KOPT-K1 (cell line): ENCODE measurements around the gene SLX4.

Experiments used
- H3K27ac ChIP-seq: fragments of 200-600 bp; sonication (generic); 2 replicates; pipeline ENCODE4 v1.5.1; 2016; ENCODE audit warnings: antibody characterized with exemption, mild to moderate bottlenecking, low read depth, low read length; ENCODE audit not compliant: poor library complexity, severe bottlenecking
- H3K36me3 ChIP-seq: fragments of 200-600 bp; sonication (generic); 2 replicates; pipeline ENCODE4 v1.5.1; 2017; ENCODE audit warnings: antibody characterized with exemption, mild to moderate bottlenecking, low read length, moderate library complexity; ENCODE audit not compliant: insufficient read depth
- H3K9me3 ChIP-seq: fragments of 200-600 bp; sonication (generic); 2 replicates; pipeline ENCODE4 v1.5.1; 2017; ENCODE audit warnings: antibody characterized with exemption, low read length, mild to moderate bottlenecking; ENCODE audit not compliant: insufficient read depth, poor library complexity, severe bottlenecking

Gene SLX4

DNA sequence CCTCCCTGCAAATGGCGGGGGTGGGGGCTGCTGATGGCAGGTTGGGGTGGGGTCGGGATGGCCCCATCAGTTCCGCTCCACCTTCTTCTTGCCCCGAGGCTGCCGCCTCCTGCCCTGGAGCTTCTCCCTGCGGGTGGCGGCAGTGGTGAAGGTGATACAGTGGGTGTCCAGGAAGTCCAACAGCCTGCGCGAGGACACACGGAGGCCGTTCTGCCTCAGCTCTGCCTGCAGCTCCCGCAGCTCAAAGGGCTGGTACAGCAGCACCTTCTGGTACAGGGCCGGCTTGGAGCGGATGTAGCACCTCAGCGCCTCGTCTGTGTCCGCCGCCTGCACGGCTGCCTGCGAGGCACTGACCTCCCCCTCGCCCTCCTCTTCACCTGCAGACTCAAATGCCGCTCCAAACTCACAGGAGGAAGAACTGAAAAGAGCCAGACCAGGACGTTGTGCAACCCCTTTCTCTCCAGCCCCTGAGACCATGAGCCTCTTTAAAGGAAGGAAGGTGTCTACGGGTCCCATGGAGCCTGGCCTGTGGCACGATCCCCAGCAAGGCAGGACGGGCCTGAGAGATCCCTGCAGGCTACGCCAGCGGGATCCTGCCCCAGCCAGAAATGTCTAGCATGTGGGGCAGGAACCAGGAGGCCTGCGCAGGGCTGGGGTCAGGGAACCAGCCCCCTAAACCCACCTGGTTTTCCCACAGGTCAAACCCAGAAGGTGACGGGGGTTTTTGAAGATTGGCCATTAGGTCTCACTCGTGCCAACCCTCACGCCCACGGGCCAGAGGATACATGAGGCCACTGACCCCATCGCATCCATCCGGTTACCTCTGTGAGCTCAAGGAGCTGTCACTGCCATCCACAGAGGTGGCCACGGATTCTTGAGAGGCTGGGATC, 28.9 kb downstream of the SLX4 start:
- H3K27ac ChIP-seq, result no peak overlapping the region
- H3K36me3 ChIP-seq, result peaks cover 36% of the 10 kb centered on the region
- no peaks in the 10 kb centered on the region for H3K9me3 ChIP-seq

- Histone ChIP-seq H3K36me3 (peaks cover 29% of the 10 kb centered on the region), H3K9me3 (no peaks in the 10 kb centered on the region), H3K27ac (no peak overlapping the region)
Measured at GRCh38 chr16:3581392-3581791, 30.0 kb downstream of the SLX4 start.

- H3K9me3 ChIP-seq, result no peaks in the 10 kb centered on the region
- no peak overlapping the region for H3K27ac ChIP-seq
- H3K36me3 ChIP-seq, result peaks cover 29% of the 10 kb centered on the region
Measured at GRCh38 chr16:3580686-3581085, 30.7 kb downstream of the SLX4 start.

DNA sequence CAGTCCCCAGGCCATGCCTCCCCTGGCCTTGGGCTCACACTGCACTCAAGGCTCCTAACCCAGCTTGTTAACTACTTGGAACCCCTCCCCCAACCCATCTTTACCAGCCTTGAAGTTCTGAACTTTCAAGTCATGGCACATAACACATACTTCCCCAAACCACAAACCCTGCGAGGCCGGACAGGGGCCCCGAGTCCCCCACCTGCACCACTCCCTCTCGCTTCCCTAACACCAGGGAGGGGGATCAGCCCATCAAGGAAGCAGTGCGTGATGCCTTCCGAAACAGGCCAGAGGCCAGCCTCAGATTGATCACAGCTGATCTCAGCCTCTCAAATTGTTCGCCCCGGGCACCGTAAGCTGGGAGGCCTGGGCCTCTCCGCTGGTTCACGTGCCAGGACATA, 31.2 kb downstream of the SLX4 start:
- H3K36me3 ChIP-seq, result peaks cover 29% of the 10 kb centered on the region
- peak overlapping the region; percentile 30 for H3K27ac ChIP-seq
- H3K9me3 ChIP-seq, result no peaks in the 10 kb centered on the region

DNA sequence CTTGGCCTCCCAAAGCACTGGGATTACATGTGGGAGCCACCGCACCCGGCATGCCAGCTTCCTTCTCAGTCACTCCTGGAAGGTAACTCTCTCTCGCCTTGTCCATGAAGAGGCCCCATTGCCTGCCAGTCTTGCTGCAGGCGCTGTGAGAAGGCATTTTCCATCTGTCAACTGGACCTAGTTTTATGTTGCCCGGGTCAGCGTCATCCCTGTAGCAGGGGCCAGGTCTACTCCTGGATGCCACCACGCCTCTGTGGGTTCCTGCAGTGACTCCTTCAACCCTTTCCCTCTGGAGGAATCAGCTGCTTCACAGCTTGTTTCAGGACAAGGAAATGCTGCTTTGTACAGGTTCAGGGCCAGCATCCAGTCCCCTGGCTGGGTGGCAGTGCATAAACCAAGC, 31.6 kb downstream of the SLX4 start:
- peak overlapping the region; percentile 30 for H3K27ac ChIP-seq

GRCh38 chr16:3578610-3579551, 32.5 kb downstream of the SLX4 start:
- H3K36me3 ChIP-seq, result peaks cover 21% of the 10 kb centered on the region
- H3K9me3 ChIP-seq, result no peaks in the 10 kb centered on the region
- H3K27ac ChIP-seq, result peak overlapping the region; percentile 87

More for the DNA sequence above, 31.6 kb downstream of the SLX4 start:
- H3K9me3 ChIP-seq, result no peaks in the 10 kb centered on the region
- peaks cover 29% of the 10 kb centered on the region for H3K36me3 ChIP-seq

GRCh38 chr16:3578121-3578520, 33.3 kb downstream of the SLX4 start:
- peaks cover 14% of the 10 kb centered on the region for H3K36me3 ChIP-seq
- H3K9me3 ChIP-seq, result no peaks in the 10 kb centered on the region
- H3K27ac ChIP-seq, result peak overlapping the region; percentile 87

GRCh38 chr16:3577302-3577752, 34.1 kb downstream of the SLX4 start, which contains the start of gene NLRC3:
Gene NLRC3 (minus strand): TSS chr16:3577403. CDS start chr16:3565036, 12,367 bp downstream.
- H3K27ac ChIP-seq, result peak within 1 kb of the TSS; percentile 87
- 0 out of 2 replicates have a peak, but pooled peaks cover 7% of the 10 kb centered on the region for H3K36me3 ChIP-seq
- no peaks in the 10 kb centered on the region for H3K9me3 ChIP-seq

DNA sequence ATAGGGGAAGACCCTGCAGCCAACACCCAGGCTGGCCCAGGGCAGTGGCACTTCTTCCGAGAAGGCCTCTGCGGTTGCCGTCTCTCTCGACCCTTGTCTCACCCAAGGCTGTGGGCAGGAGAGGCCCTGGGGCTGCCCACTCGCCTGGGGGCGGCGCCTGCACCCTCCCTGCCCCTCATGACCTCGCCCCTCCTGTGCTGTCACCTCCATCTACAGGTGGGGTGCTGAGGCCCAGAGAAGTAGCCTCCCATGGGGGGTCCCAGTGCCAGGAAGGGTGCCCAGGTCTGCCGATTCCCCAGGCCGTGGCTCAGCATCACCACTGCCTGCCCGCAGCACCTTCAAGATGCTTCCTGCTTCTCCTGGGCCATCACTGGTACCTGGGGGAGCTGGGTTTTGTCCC, 35.2 kb downstream of the SLX4 start:
- Histone ChIP-seq H3K9me3 (peaks cover 2% of the 10 kb centered on the region), H3K27ac (peak overlapping the region; percentile 87), H3K36me3 (peaks cover 7% of the 10 kb centered on the region; the same call in 1 of the 2 replicates)

DNA sequence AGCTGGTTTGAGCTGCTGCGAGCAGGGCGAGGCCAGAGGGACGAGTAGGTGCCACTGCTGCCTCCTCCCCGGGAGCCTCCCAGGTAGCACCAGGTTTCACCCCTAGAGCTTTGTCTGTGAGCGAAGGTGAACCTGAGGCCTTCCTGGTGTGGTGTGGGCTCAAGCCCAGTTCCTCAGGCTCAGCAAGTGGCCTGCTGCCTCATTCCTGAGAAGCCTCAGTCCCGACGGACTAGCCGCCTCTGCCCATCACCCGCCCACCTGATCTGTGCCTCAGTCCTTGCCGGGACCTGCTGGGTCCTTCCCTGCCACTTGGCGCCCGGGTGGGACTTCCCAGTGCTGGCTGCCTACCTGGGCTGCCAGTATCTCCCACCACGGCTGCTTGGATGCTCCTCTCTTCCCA, 35.9 kb downstream of the SLX4 start:
- H3K27ac ChIP-seq, result peak overlapping the region; percentile 87

GRCh38 chr16:3574195-3574594, 37.2 kb downstream of the SLX4 start:
- Histone ChIP-seq H3K9me3 (peaks cover 12% of the 10 kb centered on the region), H3K27ac (no peak overlapping the region), H3K36me3 (peaks cover 12% of the 10 kb centered on the region; the same call in 1 of the 2 replicates)

More for the DNA sequence above, 35.9 kb downstream of the SLX4 start:
- Histone ChIP-seq H3K36me3 (peaks cover 8% of the 10 kb centered on the region; the same call in 1 of the 2 replicates), H3K9me3 (peaks cover 9% of the 10 kb centered on the region)

- no peak overlapping the region for H3K27ac ChIP-seq
- peaks cover 12% of the 10 kb centered on the region; the same call in 1 of the 2 replicates for H3K36me3 ChIP-seq
- peaks cover 12% of the 10 kb centered on the region for H3K9me3 ChIP-seq
Measured at GRCh38 chr16:3573146-3573815, 38.1 kb downstream of the SLX4 start.

DNA sequence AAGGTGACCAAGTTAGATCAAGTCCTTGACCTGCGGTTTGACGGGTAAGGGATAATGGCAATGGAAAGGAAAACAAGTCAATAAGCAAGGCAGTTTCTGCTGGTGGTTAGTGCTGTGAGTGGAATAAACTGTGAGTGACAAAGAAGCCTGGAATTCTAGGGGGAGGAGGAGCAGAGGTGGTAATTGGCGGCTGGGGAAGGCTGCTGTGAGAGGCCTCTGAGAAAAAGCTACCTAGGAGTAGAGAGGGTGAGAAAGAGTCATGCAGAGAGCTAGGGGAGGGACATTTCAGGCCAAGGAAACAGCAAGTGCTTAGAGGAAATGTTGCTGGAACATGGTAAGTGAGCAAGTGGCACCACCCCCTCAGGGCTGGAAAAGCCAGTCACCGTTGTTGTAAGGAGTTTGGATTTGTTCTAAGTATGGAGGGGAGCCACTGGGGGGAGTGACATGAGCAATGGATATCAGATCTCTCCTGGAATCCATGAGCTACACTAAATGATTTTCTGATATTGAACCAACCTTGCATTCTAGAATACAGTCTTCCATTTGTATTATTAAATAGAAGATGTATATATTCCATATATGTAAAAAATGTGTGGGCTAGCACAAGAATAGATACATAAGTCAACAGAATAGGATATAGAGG, 40.9 kb downstream of the SLX4 start:
- H3K27ac ChIP-seq, result no peak overlapping the region
- peaks cover 12% of the 10 kb centered on the region for H3K9me3 ChIP-seq
- peaks cover 24% of the 10 kb centered on the region for H3K36me3 ChIP-seq

DNA sequence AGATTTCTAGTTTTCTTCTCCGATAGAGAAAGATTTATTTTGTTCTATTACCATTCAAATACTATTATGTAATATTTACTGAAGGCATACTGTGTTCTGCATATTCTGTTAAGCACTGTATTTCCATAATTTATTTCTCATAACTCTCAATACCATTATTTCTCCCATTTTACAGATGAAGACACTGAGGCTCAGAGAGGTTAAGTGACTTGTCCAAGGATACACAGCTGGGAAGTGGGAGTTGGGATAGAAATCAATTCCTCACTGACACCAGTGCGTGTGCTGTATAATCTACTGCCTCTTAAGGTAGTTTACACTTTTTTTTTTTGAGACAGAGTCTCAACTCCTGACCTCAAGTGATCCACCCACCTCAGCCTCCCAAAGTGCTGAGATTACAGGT, 41.6 kb downstream of the SLX4 start:
- Histone ChIP-seq H3K9me3 (peaks cover 12% of the 10 kb centered on the region), H3K36me3 (peaks cover 31% of the 10 kb centered on the region), H3K27ac (no peak overlapping the region)
